Gastroesophageal sphincter (tissue), 4 donors: ENCODE data around the gene LPP. TPM values are rescaled to one million over a fixed set of nuclear protein-coding genes. Genes with fewer than 3 reads are reported as not detected.
A peak's percentile ranks its signal among the peaks of the same experiment; 100 is the strongest.

Experiments used
- ATAC-seq: fragments of 150-250 bp; one replicate; pipeline ENCODE4 v1.9.1; 2016; ENCODE audit warnings: mild to moderate bottlenecking, moderate library complexity
- H3K27ac ChIP-seq, 4 donors: fragments of 200-600 bp; sonication (generic) in 3 of 4; 1 replicate in 3 of 4; 2 replicates in 1 of 4; pipeline ENCODE4 v1.5.1; 2016 to 2019
- H3K27me3 ChIP-seq: fragments of 200-600 bp; sonication (generic); one replicate; pipeline ENCODE4 v1.5.1; 2019
- H3K36me3 ChIP-seq, 2 donors: fragments of 200-600 bp; sonication (generic); one replicate each; pipeline ENCODE4 v1.5.1; 2019; ENCODE audit warnings: control low read depth in 1 of 2
- H3K4me1 ChIP-seq, 3 donors: fragments of 200-600 bp; sonication (generic); 1 replicate in 2 of 3; 2 replicates in 1 of 3; pipeline ENCODE4 v1.5.1; 2016 to 2019; ENCODE audit warnings: control low read depth in 2 of 3
- H3K4me3 ChIP-seq, 2 donors: fragments of 200-600 bp; sonication (generic); one replicate each; pipeline ENCODE4 v1.5.1; 2019; ENCODE audit warnings: mild to moderate bottlenecking in 1 of 2, moderate library complexity in 1 of 2
- H3K9me3 ChIP-seq, 3 donors: fragments of 200-600 bp; sonication (generic); one replicate each; pipeline ENCODE4 v1.5.1; 2017 to 2019; ENCODE audit warnings: control low read depth in 2 of 3
- EP300 ChIP-seq: sonication (generic); formaldehyde crosslinking; IDR thresholded peaks from one replicate; pipeline ENCODE4 v1.6.1; 2017; ENCODE audit warnings: antibody characterized with exemption, mild to moderate bottlenecking
- POLR2A ChIP-seq, 2 donors: fragments of 450-650 bp; IDR thresholded peaks; one replicate each; pipeline ENCODE4 v1.6.1; 2017; ENCODE audit warnings: antibody characterized with exemption in 2 of 2, mild to moderate bottlenecking in 2 of 2, moderate library complexity in 1 of 2
- POLR2AphosphoS5 ChIP-seq: sonication (generic); formaldehyde crosslinking; IDR thresholded peaks from one replicate; pipeline ENCODE4 v1.6.1; 2017; ENCODE audit warnings: antibody characterized with exemption
- WGBS, 2 donors: methylation state at CpG; one replicate each; pipeline ENCODE4 v1.1.5; 2018; ENCODE audit warnings: low coverage in 1 of 2; 5-methylcytosine and 5-hydroxymethylcytosine counted together
- total RNA-seq, 4 donors: library from RNA; depleted of rRNA; stranded (reverse); fragments of >200 nt; gene quantifications; one replicate each; pipeline ENCODE4 v1.1.0, GENCODE V29; 2016
- TF ChIP-seq, protein P1 (sequence below), 4 experiments: fragments of 200-600 bp in 2 of 4; fragments of 450-650 bp in 2 of 4; sonication (generic) in 1 of 4; IDR thresholded peaks; one replicate each; pipeline ENCODE4 v1.5.1; 2017 to 2019; ENCODE audit warnings: antibody characterized with exemption in 4 of 4, mild to moderate bottlenecking in 2 of 4, moderate library complexity in 2 of 4

Gene LPP
- total RNA-seq, 4 donors from 2014 or later = 1,243 to 2,297 (median 2,164) TPM

GRCh38 chr3:188259596-188259995 is 105.6 kb downstream of the LPP start:
- 31 to 58% methylated on average over 2 of the region's 2 CpGs for WGBS, 2 donors
- Histone ChIP-seq H3K36me3 (peaks cover 0 to 11% of the 10 kb centered on the region in 2 donors), H3K9me3 (no peaks in the 10 kb centered on the region), H3K4me1 (peaks cover 24 to 98% (median 52%) of the 10 kb centered on the region in 3 donors), H3K4me3 (no peak overlapping the region), H3K27ac (peak overlapping the region; percentile 81 to 100 (median 94)), H3K27me3 (no peaks in the 10 kb centered on the region)
- ATAC-seq = no peak
- TF ChIP-seq EP300 (no peak), POLR2AphosphoS5 (peak; percentile 17)

DNA sequence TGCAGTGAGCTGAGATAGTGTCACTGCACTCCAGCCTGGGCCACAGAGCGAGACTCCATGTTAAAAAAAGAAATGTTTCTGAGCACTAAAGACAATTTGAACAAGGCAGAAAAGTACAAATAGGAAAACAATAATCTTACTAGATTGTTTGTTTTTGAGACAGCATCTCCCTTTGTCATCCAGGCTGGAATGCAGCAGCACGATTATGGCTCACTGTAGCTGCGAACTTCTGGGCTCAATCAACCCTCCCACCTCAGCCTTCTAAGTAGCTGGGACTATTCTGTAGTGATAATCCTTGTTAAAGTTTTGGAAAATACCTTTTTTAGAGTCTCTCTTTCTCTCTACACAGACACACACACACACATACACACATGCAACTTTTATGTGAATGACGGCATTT is 107.1 kb downstream of the LPP start:
- H3K27me3 ChIP-seq = no peaks in the 10 kb centered on the region
- ATAC-seq = no peak
- no peaks in the 10 kb centered on the region for H3K36me3 ChIP-seq
- 41 to 60% methylated on average over 3 to 4 of the region's 4 CpGs for WGBS, 2 donors
- peaks cover 30 to 99% (median 56%) of the 10 kb centered on the region in 3 donors for H3K4me1 ChIP-seq
- H3K27ac ChIP-seq = peak overlapping the region; percentile 93 to 100 (median 96)
- no peak overlapping the region for H3K4me3 ChIP-seq
- TF ChIP-seq, protein P1, sequence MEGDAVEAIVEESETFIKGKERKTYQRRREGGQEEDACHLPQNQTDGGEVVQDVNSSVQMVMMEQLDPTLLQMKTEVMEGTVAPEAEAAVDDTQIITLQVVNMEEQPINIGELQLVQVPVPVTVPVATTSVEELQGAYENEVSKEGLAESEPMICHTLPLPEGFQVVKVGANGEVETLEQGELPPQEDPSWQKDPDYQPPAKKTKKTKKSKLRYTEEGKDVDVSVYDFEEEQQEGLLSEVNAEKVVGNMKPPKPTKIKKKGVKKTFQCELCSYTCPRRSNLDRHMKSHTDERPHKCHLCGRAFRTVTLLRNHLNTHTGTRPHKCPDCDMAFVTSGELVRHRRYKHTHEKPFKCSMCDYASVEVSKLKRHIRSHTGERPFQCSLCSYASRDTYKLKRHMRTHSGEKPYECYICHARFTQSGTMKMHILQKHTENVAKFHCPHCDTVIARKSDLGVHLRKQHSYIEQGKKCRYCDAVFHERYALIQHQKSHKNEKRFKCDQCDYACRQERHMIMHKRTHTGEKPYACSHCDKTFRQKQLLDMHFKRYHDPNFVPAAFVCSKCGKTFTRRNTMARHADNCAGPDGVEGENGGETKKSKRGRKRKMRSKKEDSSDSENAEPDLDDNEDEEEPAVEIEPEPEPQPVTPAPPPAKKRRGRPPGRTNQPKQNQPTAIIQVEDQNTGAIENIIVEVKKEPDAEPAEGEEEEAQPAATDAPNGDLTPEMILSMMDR (IDR thresholded peaks at IDR 0.05) = no peak
- no peak for TF ChIP-seq POLR2A (IDR thresholded peaks at IDR 0.05)
- no peak for TF ChIP-seq EP300
- TF ChIP-seq POLR2AphosphoS5 = no peak
- no peaks in the 10 kb centered on the region for H3K9me3 ChIP-seq

- TF ChIP-seq EP300 (no peak), POLR2AphosphoS5 (no peak), POLR2A (IDR thresholded peaks at IDR 0.05) (no peak)
- TF ChIP-seq, protein P1 (IDR thresholded peaks at IDR 0.05) = no peak
- 29 to 32% methylated on average over 4 to 5 of the region's 5 CpGs for whole genome bisulfite sequencing, 2 donors
- Histone ChIP-seq H3K4me1 (peaks cover 33 to 99% (median 55%) of the 10 kb centered on the region in 3 donors), H3K4me3 (no peak overlapping the region), H3K9me3 (no peaks in the 10 kb centered on the region), H3K36me3 (no peaks in the 10 kb centered on the region), H3K27me3 (no peaks in the 10 kb centered on the region), H3K27ac (peak overlapping the region; percentile 93 to 100 (median 96))
- no peak for ATAC-seq
Measured at GRCh38 chr3:188262488-188262887, 108.5 kb downstream of the LPP start.

GRCh38 chr3:188262913-188263683 is 109.1 kb downstream of the LPP start:
- Histone ChIP-seq H3K4me1 (peaks cover 35 to 99% (median 56%) of the 10 kb centered on the region in 3 donors), H3K4me3 (no peak overlapping the region), H3K36me3 (no peaks in the 10 kb centered on the region), H3K27ac (peak overlapping the region; percentile 93 to 100 (median 96)), H3K27me3 (no peaks in the 10 kb centered on the region), H3K9me3 (no peaks in the 10 kb centered on the region)
- 33 to 37% methylated on average over 7 to 8 of the region's 8 CpGs for WGBS, 2 donors
- TF ChIP-seq, protein P1 (IDR thresholded peaks at IDR 0.05) = peak in 2 of 4 experiments; percentile 37 to 40
- TF ChIP-seq POLR2AphosphoS5 = peak; percentile 96
- peak; percentile 80 for TF ChIP-seq EP300
- TF ChIP-seq POLR2A (IDR thresholded peaks at IDR 0.05) = no peak
- ATAC-seq = peak; percentile 50

- H3K27ac ChIP-seq = peak overlapping the region; percentile 93 to 100 (median 96)
- peaks cover 38 to 99% (median 62%) of the 10 kb centered on the region in 3 donors for H3K4me1 ChIP-seq
- H3K36me3 ChIP-seq = no peaks in the 10 kb centered on the region
- ATAC-seq = peak; percentile 29
- 14 to 16% methylated on average over 7 of the region's 7 CpGs for WGBS, 2 donors
- H3K4me3 ChIP-seq = no peak overlapping the region
- H3K9me3 ChIP-seq = no peaks in the 10 kb centered on the region
- no peaks in the 10 kb centered on the region for H3K27me3 ChIP-seq
- TF ChIP-seq POLR2A (IDR thresholded peaks at IDR 0.05) = no peak
- no peak for TF ChIP-seq EP300
- peak; percentile 48 for TF ChIP-seq POLR2AphosphoS5
- TF ChIP-seq, protein P1 (IDR thresholded peaks at IDR 0.05) = no peak
Measured at GRCh38 chr3:188264226-188265207, 110.6 kb downstream of the LPP start.
